Measurements from ENCODE around the gene ENTHD1.

DNA sequence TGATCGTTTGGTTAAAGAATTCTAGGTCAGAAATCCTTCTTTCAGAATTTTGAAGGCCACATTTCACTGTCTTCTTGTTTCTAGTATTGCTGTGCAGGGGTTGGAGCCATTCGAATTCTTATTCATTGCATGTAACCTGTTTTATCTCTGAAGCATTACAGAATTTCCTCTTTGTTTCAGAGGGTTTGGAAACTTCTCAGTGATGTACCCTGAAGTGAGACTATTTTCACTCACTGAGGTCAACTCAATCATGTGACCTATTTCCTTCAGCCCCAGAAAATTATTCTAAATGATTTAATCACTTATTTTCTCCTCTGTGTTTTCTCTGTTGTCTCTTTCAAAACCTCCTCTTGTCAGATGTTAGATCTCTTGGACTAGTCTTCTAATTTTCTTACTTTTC is 147.8 kb downstream of the ENTHD1 start:
- TF ChIP-seq, protein P1, sequence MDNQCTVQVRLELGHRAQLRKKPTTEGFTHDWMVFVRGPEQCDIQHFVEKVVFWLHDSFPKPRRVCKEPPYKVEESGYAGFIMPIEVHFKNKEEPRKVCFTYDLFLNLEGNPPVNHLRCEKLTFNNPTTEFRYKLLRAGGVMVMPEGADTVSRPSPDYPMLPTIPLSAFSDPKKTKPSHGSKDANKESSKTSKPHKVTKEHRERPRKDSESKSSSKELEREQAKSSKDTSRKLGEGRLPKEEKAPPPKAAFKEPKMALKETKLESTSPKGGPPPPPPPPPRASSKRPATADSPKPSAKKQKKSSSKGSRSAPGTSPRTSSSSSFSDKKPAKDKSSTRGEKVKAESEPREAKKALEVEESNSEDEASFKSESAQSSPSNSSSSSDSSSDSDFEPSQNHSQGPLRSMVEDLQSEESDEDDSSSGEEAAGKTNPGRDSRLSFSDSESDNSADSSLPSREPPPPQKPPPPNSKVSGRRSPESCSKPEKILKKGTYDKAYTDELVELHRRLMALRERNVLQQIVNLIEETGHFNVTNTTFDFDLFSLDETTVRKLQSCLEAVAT (IDR thresholded peaks at IDR 0.05) = no peak
- TF ChIP-seq, protein P2, sequence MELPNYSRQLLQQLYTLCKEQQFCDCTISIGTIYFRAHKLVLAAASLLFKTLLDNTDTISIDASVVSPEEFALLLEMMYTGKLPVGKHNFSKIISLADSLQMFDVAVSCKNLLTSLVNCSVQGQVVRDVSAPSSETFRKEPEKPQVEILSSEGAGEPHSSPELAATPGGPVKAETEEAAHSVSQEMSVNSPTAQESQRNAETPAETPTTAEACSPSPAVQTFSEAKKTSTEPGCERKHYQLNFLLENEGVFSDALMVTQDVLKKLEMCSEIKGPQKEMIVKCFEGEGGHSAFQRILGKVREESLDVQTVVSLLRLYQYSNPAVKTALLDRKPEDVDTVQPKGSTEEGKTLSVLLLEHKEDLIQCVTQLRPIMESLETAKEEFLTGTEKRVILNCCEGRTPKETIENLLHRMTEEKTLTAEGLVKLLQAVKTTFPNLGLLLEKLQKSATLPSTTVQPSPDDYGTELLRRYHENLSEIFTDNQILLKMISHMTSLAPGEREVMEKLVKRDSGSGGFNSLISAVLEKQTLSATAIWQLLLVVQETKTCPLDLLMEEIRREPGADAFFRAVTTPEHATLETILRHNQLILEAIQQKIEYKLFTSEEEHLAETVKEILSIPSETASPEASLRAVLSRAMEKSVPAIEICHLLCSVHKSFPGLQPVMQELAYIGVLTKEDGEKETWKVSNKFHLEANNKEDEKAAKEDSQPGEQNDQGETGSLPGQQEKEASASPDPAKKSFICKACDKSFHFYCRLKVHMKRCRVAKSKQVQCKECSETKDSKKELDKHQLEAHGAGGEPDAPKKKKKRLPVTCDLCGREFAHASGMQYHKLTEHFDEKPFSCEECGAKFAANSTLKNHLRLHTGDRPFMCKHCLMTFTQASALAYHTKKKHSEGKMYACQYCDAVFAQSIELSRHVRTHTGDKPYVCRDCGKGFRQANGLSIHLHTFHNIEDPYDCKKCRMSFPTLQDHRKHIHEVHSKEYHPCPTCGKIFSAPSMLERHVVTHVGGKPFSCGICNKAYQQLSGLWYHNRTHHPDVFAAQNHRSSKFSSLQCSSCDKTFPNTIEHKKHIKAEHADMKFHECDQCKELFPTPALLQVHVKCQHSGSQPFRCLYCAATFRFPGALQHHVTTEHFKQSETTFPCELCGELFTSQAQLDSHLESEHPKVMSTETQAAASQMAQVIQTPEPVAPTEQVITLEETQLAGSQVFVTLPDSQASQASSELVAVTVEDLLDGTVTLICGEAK (IDR thresholded peaks at IDR 0.05; ENCODE audit: borderline replicate concordance) = no peak
- TF ChIP-seq, protein P3, sequence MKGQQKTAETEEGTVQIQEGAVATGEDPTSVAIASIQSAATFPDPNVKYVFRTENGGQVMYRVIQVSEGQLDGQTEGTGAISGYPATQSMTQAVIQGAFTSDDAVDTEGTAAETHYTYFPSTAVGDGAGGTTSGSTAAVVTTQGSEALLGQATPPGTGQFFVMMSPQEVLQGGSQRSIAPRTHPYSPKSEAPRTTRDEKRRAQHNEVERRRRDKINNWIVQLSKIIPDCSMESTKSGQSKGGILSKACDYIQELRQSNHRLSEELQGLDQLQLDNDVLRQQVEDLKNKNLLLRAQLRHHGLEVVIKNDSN (IDR thresholded peaks at IDR 0.05; ENCODE audit: borderline replicate concordance, extremely low read length, insufficient read depth, low read depth, low read length) = no peak
- TF ChIP-seq, protein P4, sequence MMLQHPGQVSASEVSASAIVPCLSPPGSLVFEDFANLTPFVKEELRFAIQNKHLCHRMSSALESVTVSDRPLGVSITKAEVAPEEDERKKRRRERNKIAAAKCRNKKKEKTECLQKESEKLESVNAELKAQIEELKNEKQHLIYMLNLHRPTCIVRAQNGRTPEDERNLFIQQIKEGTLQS (IDR thresholded peaks at IDR 0.05; ENCODE audit: borderline replicate concordance, extremely low read depth, low read depth, low read length) = no peak
- TF ChIP-seq RFX5 (IDR thresholded peaks at IDR 0.05; ENCODE audit: low read depth, low read length) = no peak

Data from GM12878 (cell line).